Measurements from ENCODE around the gene WDR43. TPM values are rescaled to one million over a fixed set of nuclear protein-coding genes. Genes with fewer than 3 reads are reported as not detected.

The WDR43 gene
- total RNA-seq, 6 experiments from 2014 or later = 67.8 to 81.1 (median 71.4) TPM

GRCh38 chr2:28908172-28908571, 13.7 kb downstream of the WDR43 start:
- Mint-ChIP-seq H3K9me3 (no peaks in the 10 kb centered on the region), H3K36me3 (ENCODE audit: low read depth) (peaks cover 52% of the 10 kb centered on the region), H3K4me3 (no peak overlapping the region), H3K4me1 (ENCODE audit: low read depth) (peaks cover 36% of the 10 kb centered on the region), H3K27me3 (ENCODE audit: insufficient read depth) (peaks cover 7% of the 10 kb centered on the region), H3K27ac (peak overlapping the region; percentile 30; the same call in 1 of the 2 replicates)
- no peak for TF ChIP-seq CTCF (IDR thresholded peaks at IDR 0.05)
- DNase-seq = no peak

GRCh38 chr2:28909655-28910353, 15.3 kb downstream of the WDR43 start:
- H3K27me3 Mint-ChIP-seq (ENCODE audit: insufficient read depth) = peaks cover 5% of the 10 kb centered on the region
- no peak for DNase-seq

GRCh38 chr2:28915939-28916338, 21.5 kb downstream of the WDR43 start:
- H3K36me3 Mint-ChIP-seq (ENCODE audit: low read depth) = peaks cover 30% of the 10 kb centered on the region
- no peak for TF ChIP-seq CTCF (IDR thresholded peaks at IDR 0.05)
- no peak overlapping the region for H3K27ac Mint-ChIP-seq
- H3K4me1 Mint-ChIP-seq (ENCODE audit: low read depth) = no peaks in the 10 kb centered on the region
- H3K9me3 Mint-ChIP-seq = no peaks in the 10 kb centered on the region
- H3K4me3 Mint-ChIP-seq = no peak overlapping the region
- DNase-seq = no peak
- no peaks in the 10 kb centered on the region; the same call in 1 of the 2 replicates for H3K27me3 Mint-ChIP-seq (ENCODE audit: insufficient read depth)

More at GRCh38 chr2:28909655-28910353, 15.3 kb downstream of the WDR43 start:
- Mint-ChIP-seq H3K36me3 (ENCODE audit: low read depth) (peaks cover 55% of the 10 kb centered on the region), H3K27ac (no peak overlapping the region), H3K4me1 (ENCODE audit: low read depth) (peaks cover 21% of the 10 kb centered on the region), H3K9me3 (no peaks in the 10 kb centered on the region), H3K4me3 (no peak overlapping the region)
- TF ChIP-seq CTCF (IDR thresholded peaks at IDR 0.05) = no peak

- Mint-ChIP-seq H3K4me3 (no peak overlapping the region), H3K27ac (no peak overlapping the region; the same call in 1 of the 2 replicates), H3K9me3 (no peaks in the 10 kb centered on the region), H3K4me1 (ENCODE audit: low read depth) (peaks cover 44% of the 10 kb centered on the region), H3K27me3 (ENCODE audit: insufficient read depth) (no peaks in the 10 kb centered on the region; the same call in none of the 2 replicates), H3K36me3 (ENCODE audit: low read depth) (peaks cover 68% of the 10 kb centered on the region)
- DNase-seq = no peak
- TF ChIP-seq CTCF (IDR thresholded peaks at IDR 0.05) = no peak
These were observed 32.4 kb downstream of the WDR43 start for GRCh38 chr2:28926847-28927246.

GRCh38 chr2:28927469-28927868, 33.0 kb downstream of the WDR43 start:
- no peak for DNase-seq
- Mint-ChIP-seq H3K27ac (peak overlapping the region; percentile 67), H3K4me3 (no peak overlapping the region), H3K27me3 (ENCODE audit: insufficient read depth) (no peaks in the 10 kb centered on the region; the same call in none of the 2 replicates), H3K9me3 (no peaks in the 10 kb centered on the region), H3K4me1 (ENCODE audit: low read depth) (peaks cover 44% of the 10 kb centered on the region), H3K36me3 (ENCODE audit: low read depth) (peaks cover 67% of the 10 kb centered on the region)
- TF ChIP-seq CTCF (IDR thresholded peaks at IDR 0.05) = no peak
